Omental fat pad (tissue), 4 donors: ENCODE data around the gene DTX3. TPM values are rescaled to one million over a fixed set of nuclear protein-coding genes. Genes with fewer than 3 reads are reported as not detected.
A peak's percentile ranks its signal among the peaks of the same experiment; 100 is the strongest.
"Not testable (repeated sequence)": the region's sequence is repeated elsewhere in the genome, so short reads cannot be mapped to it uniquely, and the experiment has no call there.

Source experiments
- ATAC-seq: fragments of 150-250 bp; one replicate; pipeline ENCODE4 v1.9.1; 2016; ENCODE audit warnings: mild to moderate bottlenecking, moderate library complexity; ENCODE audit not compliant: low FRiP score
- DNase-seq: peaks from one replicate; pipeline ENCODE4 v3.0.0-alpha.2; 2019; ENCODE audit warnings: low spot score
- CTCF ChIP-seq, 3 donors: fragments of 450-650 bp; IDR thresholded peaks; one replicate each; pipeline ENCODE4 v1.5.1; 2016 to 2017; ENCODE audit warnings: antibody characterized with exemption in 3 of 3, mild to moderate bottlenecking in 3 of 3, moderate library complexity in 2 of 3
- total RNA-seq, 4 donors: library from RNA; depleted of rRNA; stranded (reverse); fragments of >200 nt; gene quantifications; one replicate each; pipeline ENCODE4 v1.1.0, GENCODE V29; 2016

Gene DTX3, protein sequence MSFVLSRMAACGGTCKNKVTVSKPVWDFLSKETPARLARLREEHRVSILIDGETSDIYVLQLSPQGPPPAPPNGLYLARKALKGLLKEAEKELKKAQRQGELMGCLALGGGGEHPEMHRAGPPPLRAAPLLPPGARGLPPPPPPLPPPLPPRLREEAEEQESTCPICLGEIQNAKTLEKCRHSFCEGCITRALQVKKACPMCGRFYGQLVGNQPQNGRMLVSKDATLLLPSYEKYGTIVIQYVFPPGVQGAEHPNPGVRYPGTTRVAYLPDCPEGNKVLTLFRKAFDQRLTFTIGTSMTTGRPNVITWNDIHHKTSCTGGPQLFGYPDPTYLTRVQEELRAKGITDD
- total RNA-seq: 10 to 100 TPM in 3 of 4 donors, 1 to 10 TPM in 1; 8.0 to 21.7 (median 13.3) TPM

DNA sequence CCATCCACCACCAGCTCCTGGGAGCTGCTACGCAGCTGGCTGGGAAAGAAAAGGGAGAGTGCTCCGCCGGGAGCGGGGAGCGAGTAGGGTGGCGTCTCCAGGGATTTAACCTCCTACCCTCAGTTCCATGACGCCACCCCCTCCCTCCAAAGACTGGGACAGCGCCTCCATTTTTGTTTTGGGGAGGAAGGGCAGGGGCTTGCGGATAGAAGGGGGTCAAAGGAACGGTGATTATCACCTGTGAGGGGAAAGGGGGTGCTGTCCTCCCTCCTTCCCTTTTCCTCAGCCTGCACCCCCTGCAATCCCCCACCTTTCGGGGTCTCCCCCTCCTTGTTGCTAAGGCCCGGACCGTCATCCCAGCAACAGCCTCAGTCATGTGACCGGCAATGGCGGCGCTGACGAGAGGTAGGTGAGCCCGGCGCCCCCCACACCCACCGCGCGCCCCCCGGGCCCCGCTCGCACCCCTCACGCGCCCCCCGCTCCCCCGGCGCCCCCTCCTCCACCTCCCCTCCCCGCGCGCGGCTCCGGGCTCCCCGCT lies at the start of gene DTX3:
Gene DTX3 (plus strand): TSS at position 371 of the 538 bp plus-strand sequence. CDS start 1,694 bp downstream, outside the sequence.
- DNase-seq: no peak
- TF ChIP-seq CTCF (IDR thresholded peaks at IDR 0.05): no peak
- ATAC-seq: peak; percentile 17

GRCh38 chr12:57554897-57555296 lies 49.7 kb upstream of the DTX3 start:
- ATAC-seq: no peak
- no peak for DNase-seq
- no peak for TF ChIP-seq CTCF (IDR thresholded peaks at IDR 0.05)

DNA sequence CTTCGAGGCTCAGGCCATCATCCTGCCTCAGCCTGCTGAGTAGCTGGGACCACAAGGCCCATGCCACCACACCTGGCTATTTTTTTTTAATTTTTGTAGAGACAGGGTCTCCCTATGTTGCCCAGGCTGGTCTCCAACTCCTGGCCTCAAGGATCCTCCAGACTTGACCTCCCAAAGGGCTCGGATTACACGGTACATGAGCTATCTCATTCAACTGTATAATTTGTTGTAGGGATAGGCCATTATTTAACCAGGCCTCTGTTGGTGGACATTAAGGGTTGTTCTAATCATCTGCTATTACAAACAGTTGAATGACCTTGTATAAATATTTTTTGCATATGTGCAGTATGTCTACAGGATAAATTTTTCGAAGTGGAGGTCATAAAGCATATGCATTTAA lies 45.8 kb upstream of the DTX3 start:
- DNase-seq: no peak
- ATAC-seq: no peak

DNA sequence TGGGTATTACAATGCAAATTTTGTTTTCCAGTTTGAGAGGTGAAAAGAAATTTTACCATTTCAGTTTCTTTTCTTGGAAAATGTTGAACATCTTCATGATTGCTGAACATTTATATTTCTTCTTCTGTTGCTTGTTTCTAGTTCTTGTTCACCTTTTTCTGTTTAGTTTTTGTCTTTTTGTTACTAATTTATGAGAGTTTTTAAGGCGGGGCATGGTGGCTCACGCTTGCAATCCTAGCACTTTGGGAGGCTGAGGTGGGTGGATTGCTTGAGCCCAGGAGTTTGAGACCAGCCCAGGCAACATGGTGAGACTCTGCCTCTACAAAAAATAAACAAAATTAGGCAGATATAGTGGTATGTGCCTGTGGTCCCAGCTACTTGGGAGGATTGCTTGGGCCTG lies 44.1 kb upstream of the DTX3 start:
- no peak for TF ChIP-seq CTCF (IDR thresholded peaks at IDR 0.05)
- no peak for ATAC-seq
- DNase-seq: no peak

More for the DNA sequence above, 45.8 kb upstream of the DTX3 start:
- TF ChIP-seq CTCF (IDR thresholded peaks at IDR 0.05): no peak

- DNase-seq, ATAC-seq: not testable (repeated sequence)
Observed at GRCh38 chr12:57561117-57561516, 43.5 kb upstream of the DTX3 start.

DNA sequence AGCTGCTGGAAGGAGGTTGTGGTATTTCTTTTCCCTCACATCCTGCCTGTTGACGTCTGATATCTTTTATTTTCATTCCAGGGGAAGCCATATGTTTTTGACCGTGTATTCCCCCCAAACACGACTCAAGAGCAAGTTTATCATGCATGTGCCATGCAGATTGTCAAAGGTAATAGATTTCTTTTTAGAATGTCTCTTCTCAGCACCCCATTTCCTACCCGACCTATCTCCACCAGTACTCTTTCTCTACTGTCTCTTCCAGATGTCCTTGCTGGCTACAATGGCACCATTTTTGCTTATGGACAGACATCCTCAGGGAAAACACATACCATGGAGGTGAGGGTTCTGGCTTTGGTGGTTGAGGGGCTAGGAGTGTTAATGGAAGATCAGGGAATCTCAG lies 41.3 kb upstream of the DTX3 start:
- DNase-seq: no peak
- no peak for TF ChIP-seq CTCF (IDR thresholded peaks at IDR 0.05)
- no peak for ATAC-seq

DNA sequence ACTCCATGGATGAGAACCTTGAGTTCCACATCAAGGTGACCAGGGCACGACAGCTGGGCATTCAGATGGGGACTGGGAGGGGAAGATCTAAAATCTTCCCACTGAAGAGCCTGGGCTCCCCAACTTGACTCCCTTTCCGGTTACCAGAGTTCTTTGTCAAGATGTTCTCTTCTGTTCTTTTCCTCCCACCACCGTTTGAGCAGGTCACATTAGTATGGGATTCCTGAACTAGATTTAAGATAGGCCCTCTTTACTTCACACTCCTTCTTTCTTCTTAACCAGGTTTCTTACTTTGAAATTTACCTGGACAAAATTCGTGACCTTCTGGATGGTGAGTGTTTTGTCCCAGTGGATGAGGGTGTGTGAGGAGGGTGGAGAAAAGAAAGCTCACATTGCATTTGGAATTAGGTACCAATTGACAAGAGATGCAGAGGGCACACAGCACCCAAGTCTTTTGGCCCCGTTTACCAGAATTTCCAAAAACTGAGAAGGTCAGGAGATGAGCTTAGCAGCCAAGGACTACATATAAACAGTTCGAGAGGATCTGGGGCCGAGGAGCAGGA lies 40.4 kb upstream of the DTX3 start:
- DNase-seq: no peak
- TF ChIP-seq CTCF (IDR thresholded peaks at IDR 0.05): no peak
- no peak for ATAC-seq
